ENCODE results near the gene PER3. TPM values are rescaled to one million over a fixed set of nuclear protein-coding genes. Genes with fewer than 3 reads are reported as not detected.

The PER3 gene
- total and polyA plus RNA-seq, 2 donors (not counting 1 experiment from before 2014, with no cell fraction given): 2.4 to 5.8 TPM

DNA sequence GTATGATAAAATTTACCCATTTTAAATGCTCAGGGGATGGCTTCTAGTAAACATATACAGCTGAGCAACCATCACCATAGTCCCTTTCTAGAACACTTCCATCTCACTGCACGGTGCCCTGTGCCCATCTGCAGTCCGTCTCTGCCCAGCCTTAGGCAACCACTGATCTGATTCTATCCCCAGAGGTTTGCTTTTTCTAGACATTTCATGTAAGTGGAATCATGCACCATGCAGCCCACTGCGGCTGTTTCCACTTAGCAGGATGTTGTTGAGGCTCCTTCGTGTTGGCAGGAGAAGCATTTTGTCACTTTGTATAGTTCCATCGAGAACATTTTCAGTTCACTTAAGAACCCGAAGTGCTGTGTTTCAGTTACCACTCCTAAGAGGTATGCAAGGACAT lies 40.7 kb upstream of the PER3 start:
- CTCF ChIA-PET: interaction anchor here (2.2 to 2.4 kb wide), 2 partner anchors 10 to 75 kb away, joined by 9 to 11 read pairs; no protein-coding TSS in a partner anchor

DNA sequence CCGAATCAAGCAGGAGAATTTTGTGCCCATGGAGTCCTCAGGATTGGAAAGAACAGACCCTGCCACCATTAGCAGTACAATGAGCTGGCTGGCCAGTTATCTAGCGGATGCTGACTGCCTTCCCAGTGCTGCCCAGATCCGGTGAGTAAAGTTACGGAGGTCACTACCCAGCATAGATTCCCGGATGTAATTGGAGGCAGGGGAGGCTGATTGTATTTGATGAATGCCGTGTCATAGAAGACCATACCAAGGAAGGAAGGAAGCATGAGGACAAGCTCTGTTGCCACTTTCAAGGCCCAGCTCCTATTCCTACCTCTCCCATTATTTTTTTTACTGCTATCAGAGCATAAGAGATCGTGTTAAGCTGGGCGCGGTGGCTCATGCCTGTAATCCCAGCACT lies 39.2 kb upstream of the PER3 start:
- Histone ChIP-seq H3K9ac (ENCODE audit: low read length) (no peak overlapping the region), H2AFZ (ENCODE audit: insufficient read depth, low read depth, low read length, poor library complexity, severe bottlenecking) (no peak overlapping the region), H3K36me3 (replicated peaks in 1 of 2; ENCODE audit: control extremely low read depth in 1 of 2, control insufficient read depth in 1 of 2, extremely low read depth in 1 of 2, insufficient read depth in 2 of 2, low read length in 1 of 2) (peaks cover 0 to 2% of the 10 kb centered on the region in 2 experiments), H3K4me3 (ENCODE audit: control extremely low read depth in 1 of 5, extremely low read depth in 1 of 5, insufficient read depth in 1 of 5, low read depth in 2 of 5, low read length in 4 of 5) (no peak overlapping the region), H3K4me1 (ENCODE audit: control insufficient read depth in 2 of 2, insufficient read depth in 2 of 2, low read length in 2 of 2) (peaks cover 0 to 3% of the 10 kb centered on the region in 2 donors), H3K27ac (ENCODE audit: low read length in 2 of 2) (no peak overlapping the region), H3K79me2 (ENCODE audit: control insufficient read depth, insufficient read depth, low read length) (no peaks in the 10 kb centered on the region), H4K20me1 (ENCODE audit: control insufficient read depth, insufficient read depth, low read length, poor library complexity, severe bottlenecking) (no peaks in the 10 kb centered on the region), H3K9me3 (ENCODE audit: control extremely low read depth in 1 of 3, control insufficient read depth in 2 of 3, insufficient read depth in 1 of 3, low read length in 2 of 3) (no peaks in the 10 kb centered on the region), H3K27me3 (replicated peaks in 1 of 4; ENCODE audit: control extremely low read depth in 1 of 4, control insufficient read depth in 3 of 4, insufficient read depth in 4 of 4, low read length in 3 of 4) (no peaks in the 10 kb centered on the region), H3K4me2 (replicated peaks; ENCODE audit: low read depth, low read length, poor library complexity, severe bottlenecking) (no peak overlapping the region)
- Mint-ChIP-seq H3K9me3 (ENCODE audit: insufficient read depth) (no peaks in the 10 kb centered on the region), H3K4me3 (no peak overlapping the region), H3K27ac (no peak overlapping the region), H3K4me1 (no peaks in the 10 kb centered on the region), H3K27me3 (no peaks in the 10 kb centered on the region)
- 95% methylated on average over 5 of the region's 9 CpGs for WGBS (ENCODE audit: insufficient coverage)
- intact Hi-C loops (cut with micrococcal nuclease): no loop called here
- ChIA-PET POLR2A (no interaction called here), CTCF (interaction anchor here (11.3 kb wide), 1 partner anchor 77 kb away, joined by 504 read pairs; no protein-coding TSS in a partner anchor)
- TF ChIP-seq EZH2 (IDR thresholded peaks at IDR 0.05; ENCODE audit: borderline replicate concordance, insufficient read depth, low read depth, low read length, poor library complexity, severe bottlenecking): no peak
- TF ChIP-seq, protein P1, sequence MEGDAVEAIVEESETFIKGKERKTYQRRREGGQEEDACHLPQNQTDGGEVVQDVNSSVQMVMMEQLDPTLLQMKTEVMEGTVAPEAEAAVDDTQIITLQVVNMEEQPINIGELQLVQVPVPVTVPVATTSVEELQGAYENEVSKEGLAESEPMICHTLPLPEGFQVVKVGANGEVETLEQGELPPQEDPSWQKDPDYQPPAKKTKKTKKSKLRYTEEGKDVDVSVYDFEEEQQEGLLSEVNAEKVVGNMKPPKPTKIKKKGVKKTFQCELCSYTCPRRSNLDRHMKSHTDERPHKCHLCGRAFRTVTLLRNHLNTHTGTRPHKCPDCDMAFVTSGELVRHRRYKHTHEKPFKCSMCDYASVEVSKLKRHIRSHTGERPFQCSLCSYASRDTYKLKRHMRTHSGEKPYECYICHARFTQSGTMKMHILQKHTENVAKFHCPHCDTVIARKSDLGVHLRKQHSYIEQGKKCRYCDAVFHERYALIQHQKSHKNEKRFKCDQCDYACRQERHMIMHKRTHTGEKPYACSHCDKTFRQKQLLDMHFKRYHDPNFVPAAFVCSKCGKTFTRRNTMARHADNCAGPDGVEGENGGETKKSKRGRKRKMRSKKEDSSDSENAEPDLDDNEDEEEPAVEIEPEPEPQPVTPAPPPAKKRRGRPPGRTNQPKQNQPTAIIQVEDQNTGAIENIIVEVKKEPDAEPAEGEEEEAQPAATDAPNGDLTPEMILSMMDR (IDR thresholded peaks at IDR 0.05): no peak
- DNase-seq (no peak), ATAC-seq (ENCODE audit: low read depth) (no peak)

More for the DNA sequence above, 40.7 kb upstream of the PER3 start:
- POLR2A ChIA-PET: no interaction called here
- Histone ChIP-seq H3K79me2 (ENCODE audit: control insufficient read depth, insufficient read depth, low read length) (no peaks in the 10 kb centered on the region), H3K9me3 (ENCODE audit: control extremely low read depth in 1 of 3, control insufficient read depth in 2 of 3, insufficient read depth in 1 of 3, low read length in 2 of 3) (peaks cover 0 to 3% (median 0%) of the 10 kb centered on the region in 3 donors), H3K4me3 (ENCODE audit: control extremely low read depth in 1 of 5, extremely low read depth in 1 of 5, insufficient read depth in 1 of 5, low read depth in 2 of 5, low read length in 4 of 5) (no peak overlapping the region), H4K20me1 (ENCODE audit: control insufficient read depth, insufficient read depth, low read length, poor library complexity, severe bottlenecking) (no peaks in the 10 kb centered on the region), H3K4me1 (ENCODE audit: control insufficient read depth in 2 of 2, insufficient read depth in 2 of 2, low read length in 2 of 2) (peaks cover 0 to 3% of the 10 kb centered on the region in 2 donors), H2AFZ (ENCODE audit: insufficient read depth, low read depth, low read length, poor library complexity, severe bottlenecking) (no peak overlapping the region), H3K27ac (ENCODE audit: low read length in 2 of 2) (no peak overlapping the region), H3K4me2 (replicated peaks; ENCODE audit: low read depth, low read length, poor library complexity, severe bottlenecking) (no peak overlapping the region), H3K36me3 (replicated peaks in 1 of 2; ENCODE audit: control extremely low read depth in 1 of 2, control insufficient read depth in 1 of 2, extremely low read depth in 1 of 2, insufficient read depth in 2 of 2, low read length in 1 of 2) (peaks cover 0 to 7% of the 10 kb centered on the region in 2 experiments), H3K9ac (ENCODE audit: low read length) (no peak overlapping the region), H3K27me3 (replicated peaks in 1 of 4; ENCODE audit: control extremely low read depth in 1 of 4, control insufficient read depth in 3 of 4, insufficient read depth in 4 of 4, low read length in 3 of 4) (no peaks in the 10 kb centered on the region)
- no peak for DNase-seq
- TF ChIP-seq EZH2 (IDR thresholded peaks at IDR 0.05; ENCODE audit: borderline replicate concordance, insufficient read depth, low read depth, low read length, poor library complexity, severe bottlenecking): no peak
- TF ChIP-seq, protein P1 (IDR thresholded peaks at IDR 0.05): no peak
- Mint-ChIP-seq H3K4me3 (no peak overlapping the region), H3K27ac (no peak overlapping the region), H3K4me1 (no peaks in the 10 kb centered on the region), H3K9me3 (ENCODE audit: insufficient read depth) (no peaks in the 10 kb centered on the region), H3K27me3 (no peaks in the 10 kb centered on the region)
- ATAC-seq (ENCODE audit: low read depth): no peak
- WGBS (ENCODE audit: insufficient coverage): 84% methylated on average over 6 of the region's 6 CpGs
- intact Hi-C loops (cut with micrococcal nuclease): no loop called here
